GM19324 (cell line): ENCODE results near the gene LMOD3.

Experiments used
- ATAC-seq: cut with Tn5 transposase; IDR thresholded peaks from one replicate; pipeline ENCODE4 v1.9.1; 2021; ENCODE audit warnings: mild to moderate bottlenecking, moderate library complexity; ENCODE audit not compliant: unreplicated experiment, low FRiP score

LMOD3 gene

DNA sequence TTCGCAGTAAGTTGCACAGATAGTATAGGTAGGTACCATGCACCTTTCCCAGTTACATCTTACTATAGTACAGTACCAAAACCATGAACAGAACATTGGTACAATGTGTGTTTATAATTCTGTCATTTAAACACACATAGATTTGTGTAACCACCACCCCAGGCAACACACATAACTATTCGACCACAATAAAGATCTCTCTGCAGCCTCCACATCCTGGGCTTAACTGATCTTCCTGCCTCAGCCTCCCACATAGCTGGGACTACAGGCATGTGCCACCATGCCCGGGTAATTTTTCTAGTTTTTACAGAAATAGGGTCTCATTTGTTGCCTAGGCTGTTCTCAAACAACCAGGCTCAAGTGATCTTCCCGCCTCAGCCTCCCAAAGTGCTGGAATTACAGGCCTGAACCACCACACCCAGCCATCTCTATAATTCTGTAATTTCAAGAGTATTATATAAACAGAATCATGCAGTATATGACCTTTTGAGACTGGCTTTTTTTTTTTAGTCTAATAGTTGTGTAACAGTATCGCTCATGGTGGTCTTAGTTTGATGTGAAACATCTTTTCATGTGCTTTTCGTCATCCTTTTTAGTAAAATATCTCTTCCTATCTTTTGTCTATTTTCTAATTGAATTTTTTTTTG lies 57.0 kb downstream of the LMOD3 start:
- no peak for ATAC-seq

DNA sequence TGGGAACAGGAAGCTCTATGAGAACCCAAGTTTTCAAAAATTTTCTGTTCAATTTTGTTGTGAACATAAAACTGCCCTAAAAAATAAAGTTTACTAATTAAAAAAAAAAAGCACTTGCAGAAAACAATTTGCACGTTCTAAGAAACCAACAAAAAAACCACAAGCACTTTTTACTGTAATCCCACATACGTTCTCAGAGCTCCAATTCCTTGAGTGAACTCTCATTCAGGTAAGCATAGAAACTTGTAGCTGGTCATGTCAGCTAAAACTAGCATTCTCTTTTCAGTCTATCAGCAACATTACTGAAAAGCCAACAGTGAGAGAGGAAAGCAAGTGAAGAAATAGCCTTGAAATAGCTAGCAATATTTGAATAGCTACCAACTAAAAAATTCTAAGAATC lies 58.8 kb downstream of the LMOD3 start:
- ATAC-seq = no peak

DNA sequence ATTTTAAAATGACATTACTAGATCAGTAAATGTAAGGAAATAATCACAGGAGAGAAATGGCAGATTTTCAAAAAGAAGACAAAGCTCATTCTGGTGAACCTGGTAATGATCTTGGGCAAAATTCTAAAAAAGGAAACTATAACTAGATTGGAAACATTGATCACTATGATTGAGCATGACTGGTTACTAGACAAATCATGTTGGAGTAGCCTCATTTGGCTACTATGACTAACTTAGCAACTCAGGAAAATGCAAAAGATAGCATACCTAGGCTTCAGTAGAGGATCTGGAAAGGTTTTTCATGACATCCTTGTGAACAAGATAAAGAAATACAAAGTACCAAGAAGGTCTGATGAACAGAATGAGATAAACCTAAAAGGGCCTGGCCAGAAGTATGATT lies 62.7 kb downstream of the LMOD3 start:
- ATAC-seq = no peak

DNA sequence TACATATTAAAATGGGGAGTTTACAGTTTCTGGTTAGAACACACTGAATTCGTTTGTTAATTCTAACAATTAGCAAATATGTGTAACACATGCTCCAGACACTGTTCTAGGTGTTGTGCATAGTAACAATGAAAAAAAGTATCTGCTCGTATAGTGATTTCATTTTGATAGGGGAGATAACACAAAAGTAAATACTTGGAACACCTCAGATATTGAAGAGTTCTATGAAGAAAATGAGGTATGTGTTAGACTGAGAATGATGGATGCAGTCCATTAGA lies 63.5 kb downstream of the LMOD3 start:
- peak; percentile 15 for ATAC-seq

DNA sequence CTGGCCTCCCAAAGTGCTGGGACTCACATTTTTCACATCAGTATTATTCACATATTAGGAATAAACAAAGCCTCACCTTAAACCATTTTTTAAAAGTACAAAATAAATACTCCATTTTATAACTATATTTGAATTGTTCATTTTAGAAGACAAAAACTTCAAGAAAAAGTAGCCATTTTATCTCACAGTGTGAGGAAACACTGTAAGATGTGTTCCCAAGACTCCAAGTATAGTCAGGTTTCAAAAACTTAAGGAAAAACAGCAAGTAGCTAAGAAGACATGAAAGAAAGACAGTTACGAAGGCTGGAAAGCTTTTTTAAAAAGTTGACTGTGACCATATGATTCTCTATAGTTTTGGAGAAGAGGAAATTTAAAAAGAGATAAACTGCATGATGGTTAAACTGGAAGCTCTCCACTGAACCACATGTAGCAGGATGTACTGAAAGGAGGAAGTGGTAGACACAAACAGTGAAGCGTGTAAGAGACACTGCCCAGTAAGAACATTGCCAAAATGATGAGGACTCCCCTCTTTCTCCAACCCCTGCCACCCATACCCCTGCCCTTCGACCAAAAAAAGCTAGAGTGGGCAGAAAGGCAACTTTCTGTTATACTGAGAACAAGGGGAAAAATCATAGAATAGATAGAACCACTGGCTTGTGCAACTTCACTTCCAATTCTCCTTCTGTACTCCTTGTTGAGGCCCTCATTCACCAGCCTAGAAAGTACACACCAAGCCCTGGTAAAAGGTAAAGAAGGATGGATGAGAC lies 64.0 kb downstream of the LMOD3 start:
- peak; percentile 84 for ATAC-seq
